Omental fat pad (tissue), 4 donors: ENCODE data around the gene RGCC. TPM values are rescaled to one million over a fixed set of nuclear protein-coding genes. Genes with fewer than 3 reads are reported as not detected.

ENCODE experiments used
- ATAC-seq: fragments of 150-250 bp; one replicate; pipeline ENCODE4 v1.9.1; 2016; ENCODE audit warnings: mild to moderate bottlenecking, moderate library complexity; ENCODE audit not compliant: low FRiP score
- DNase-seq: peaks from one replicate; pipeline ENCODE4 v3.0.0-alpha.2; 2019; ENCODE audit warnings: low spot score
- total RNA-seq, 4 donors: library from RNA; depleted of rRNA; stranded (reverse); fragments of >200 nt; gene quantifications; one replicate each; pipeline ENCODE4 v1.1.0, GENCODE V29; 2016
- TF ChIP-seq, protein P1 (sequence below), 3 donors: fragments of 450-650 bp; IDR thresholded peaks; one replicate each; pipeline ENCODE4 v1.5.1; 2016 to 2017; ENCODE audit warnings: antibody characterized with exemption in 3 of 3, mild to moderate bottlenecking in 3 of 3, moderate library complexity in 2 of 3

RGCC gene
- total RNA-seq, 4 donors from 2014 or later = 142 to 321 (median 257) TPM

DNA sequence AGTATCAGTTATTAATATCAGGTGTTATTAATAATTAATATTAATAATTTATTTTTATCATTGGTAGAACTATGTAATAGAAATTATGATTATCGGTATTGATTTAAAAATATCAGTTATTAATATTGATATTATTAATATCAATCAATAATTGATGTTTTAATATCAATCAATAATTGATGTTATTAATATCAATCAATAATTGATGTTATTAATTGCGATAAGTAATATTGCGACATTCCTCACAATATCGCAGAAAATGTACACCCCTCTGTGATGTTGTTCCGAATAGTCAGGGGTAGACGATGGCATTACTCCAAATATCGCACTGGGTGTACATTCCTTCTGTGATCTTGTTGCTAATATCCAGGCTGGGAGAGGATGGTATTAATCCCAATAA is 3.7 kb upstream of the RGCC start:
- ATAC-seq = no peak
- DNase-seq = no peak
- TF ChIP-seq, protein P1, sequence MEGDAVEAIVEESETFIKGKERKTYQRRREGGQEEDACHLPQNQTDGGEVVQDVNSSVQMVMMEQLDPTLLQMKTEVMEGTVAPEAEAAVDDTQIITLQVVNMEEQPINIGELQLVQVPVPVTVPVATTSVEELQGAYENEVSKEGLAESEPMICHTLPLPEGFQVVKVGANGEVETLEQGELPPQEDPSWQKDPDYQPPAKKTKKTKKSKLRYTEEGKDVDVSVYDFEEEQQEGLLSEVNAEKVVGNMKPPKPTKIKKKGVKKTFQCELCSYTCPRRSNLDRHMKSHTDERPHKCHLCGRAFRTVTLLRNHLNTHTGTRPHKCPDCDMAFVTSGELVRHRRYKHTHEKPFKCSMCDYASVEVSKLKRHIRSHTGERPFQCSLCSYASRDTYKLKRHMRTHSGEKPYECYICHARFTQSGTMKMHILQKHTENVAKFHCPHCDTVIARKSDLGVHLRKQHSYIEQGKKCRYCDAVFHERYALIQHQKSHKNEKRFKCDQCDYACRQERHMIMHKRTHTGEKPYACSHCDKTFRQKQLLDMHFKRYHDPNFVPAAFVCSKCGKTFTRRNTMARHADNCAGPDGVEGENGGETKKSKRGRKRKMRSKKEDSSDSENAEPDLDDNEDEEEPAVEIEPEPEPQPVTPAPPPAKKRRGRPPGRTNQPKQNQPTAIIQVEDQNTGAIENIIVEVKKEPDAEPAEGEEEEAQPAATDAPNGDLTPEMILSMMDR (IDR thresholded peaks at IDR 0.05) = no peak

DNA sequence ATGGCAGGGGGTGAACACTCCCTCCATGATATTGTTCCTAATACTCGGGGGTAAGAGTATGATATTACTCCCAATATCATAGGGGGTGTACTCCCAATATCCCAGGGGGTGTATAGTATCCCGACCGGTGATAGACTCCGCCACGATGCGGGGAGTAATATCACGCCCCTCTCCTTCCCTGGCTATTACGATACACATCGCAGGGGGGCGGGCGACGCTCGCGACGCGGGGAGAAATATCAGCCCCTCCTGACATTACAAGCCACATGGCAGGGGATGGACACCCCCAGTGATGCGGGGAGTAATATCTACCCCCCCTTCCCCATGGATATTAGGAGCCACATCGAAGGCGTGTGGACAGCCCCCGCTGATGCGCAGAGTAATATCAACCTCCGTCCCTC is 3.2 kb upstream of the RGCC start:
- no peak for DNase-seq
- ATAC-seq = no peak
- TF ChIP-seq, protein P1 (IDR thresholded peaks at IDR 0.05) = no peak

DNA sequence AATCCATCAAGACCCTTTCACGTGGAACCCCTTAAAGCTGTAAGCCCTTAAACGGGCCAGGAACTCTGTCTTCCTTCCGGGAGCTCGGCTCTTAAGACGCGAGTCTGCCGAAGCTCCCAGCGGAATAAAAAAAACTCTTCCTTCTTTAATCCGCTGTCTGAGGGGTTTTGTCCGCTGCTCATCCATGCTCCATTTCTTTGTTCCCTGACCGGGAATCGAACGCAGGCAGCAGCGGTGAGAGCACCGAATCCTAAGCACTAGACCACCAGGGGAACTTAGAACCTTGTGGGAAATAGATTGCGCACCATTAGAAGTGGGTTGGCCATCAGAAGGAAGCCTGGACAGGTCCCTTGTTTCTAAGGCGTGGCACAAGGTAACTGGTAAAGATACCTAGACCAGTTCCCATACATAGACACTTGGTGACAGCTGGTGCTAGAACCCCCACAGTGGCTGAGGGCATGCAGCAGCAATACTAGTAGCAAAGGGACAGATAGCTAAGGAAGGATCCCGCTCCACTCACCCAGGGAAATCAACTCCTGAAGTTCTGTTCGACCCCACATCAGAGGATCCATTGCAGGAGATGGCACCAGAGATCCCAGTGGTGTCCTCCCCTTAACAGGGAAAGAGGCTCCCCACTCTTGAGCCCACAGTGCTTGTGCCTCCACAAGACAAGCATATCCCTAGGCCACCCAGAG is 1.5 kb upstream of the RGCC start:
- no peak for DNase-seq
- ATAC-seq = no peak
- TF ChIP-seq, protein P1 (IDR thresholded peaks at IDR 0.05) = no peak

DNA sequence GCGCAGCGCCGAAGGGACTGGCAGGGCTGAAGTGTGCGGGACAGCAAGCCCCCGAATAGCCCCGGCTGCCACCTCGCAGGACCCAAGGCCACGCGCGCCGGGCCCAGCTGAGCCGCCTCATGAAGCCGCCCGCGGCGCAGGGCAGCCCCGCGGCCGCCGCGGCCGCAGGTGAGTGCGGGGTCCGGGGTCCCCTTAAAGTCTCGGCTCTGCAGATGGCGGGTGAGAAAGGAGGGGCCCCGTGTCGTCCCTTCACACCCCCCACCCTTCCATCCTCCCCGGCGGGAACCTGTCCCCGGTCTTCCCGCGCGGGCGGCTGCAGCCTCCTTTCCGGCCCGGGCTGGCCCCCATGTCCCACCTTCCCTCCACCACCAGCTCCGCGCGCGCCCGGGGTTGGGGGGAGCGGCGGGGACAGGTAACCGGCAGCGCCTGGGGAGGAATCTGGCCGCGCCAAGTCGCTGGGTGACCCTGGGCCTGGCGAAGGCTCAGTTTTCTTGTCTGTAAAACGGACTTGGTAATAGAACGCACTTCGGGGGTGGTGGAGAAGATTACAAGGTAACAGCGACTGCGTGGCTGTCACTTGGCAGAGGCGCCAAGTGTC is 338 bp downstream of the RGCC start:
- ATAC-seq (no peak), DNase-seq (no peak)
- TF ChIP-seq, protein P1 (IDR thresholded peaks at IDR 0.05) = no peak

DNA sequence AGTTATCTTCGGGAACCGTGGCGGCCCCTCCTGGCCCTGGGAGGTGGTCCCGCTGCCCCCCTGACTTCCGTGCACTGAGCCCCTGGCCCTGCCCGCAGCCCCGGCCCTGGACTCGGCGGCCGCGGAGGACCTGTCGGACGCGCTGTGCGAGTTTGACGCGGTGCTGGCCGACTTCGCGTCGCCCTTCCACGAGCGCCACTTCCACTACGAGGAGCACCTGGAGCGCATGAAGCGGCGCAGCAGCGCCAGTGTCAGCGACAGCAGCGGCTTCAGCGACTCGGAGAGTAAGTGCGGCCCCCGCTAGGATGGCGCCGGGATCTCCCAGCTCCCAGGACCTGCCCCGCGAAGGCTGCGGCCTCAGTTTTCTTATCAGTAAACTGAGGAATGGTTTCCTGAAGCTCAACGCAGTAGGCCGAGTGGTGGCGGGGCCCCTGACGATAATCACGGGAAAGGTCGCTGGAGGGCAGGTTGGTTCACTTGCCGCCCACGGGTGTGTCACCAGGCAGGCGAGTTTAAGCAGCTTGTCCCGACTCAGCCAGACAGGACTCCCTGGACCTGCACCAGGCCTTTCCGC is 924 bp downstream of the RGCC start:
- no peak for ATAC-seq
- TF ChIP-seq, protein P1 (IDR thresholded peaks at IDR 0.05) = no peak
- no peak for DNase-seq

DNA sequence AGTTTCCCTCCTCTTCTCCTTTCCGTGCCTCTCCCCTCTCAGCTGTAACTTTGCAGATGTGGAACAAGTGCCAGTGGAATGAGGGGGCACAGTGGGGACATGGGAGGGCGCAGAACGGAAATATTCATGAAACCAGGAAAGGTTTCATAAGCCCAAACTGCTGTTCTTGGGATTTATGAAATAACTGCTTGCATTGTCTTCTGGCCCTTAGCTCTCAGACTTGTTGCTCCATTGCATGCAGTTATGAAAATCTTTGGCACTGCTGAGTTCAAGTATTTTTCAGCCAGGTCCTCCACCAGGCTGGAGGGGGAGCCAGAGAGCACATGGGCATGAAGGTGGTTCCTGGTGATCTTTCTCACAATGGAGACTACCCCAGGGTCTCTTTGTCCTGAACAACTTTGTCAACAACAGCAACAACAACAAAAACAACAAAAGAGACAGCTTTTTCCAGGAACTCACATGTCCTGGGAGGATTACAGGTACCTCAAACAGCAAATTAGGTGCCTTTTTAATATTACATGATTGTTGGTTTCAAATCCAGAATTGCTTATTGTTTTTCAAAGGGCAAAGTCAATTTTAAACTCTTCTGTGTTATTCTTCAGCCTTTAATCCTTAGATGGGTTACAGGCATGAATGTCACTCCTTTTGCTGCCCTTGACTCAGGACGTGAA is 1.5 kb downstream of the RGCC start:
- TF ChIP-seq, protein P1 (IDR thresholded peaks at IDR 0.05) = no peak
- DNase-seq = no peak
- ATAC-seq = no peak
